Skeletal muscle satellite cell (primary cell): Measurements from ENCODE around the gene COL23A1.

Experiments
- H3K27me3 ChIP-seq: 2 replicates; pipeline ENCODE4 v1.7.0; 2013; ENCODE audit warnings: low read length; ENCODE audit not compliant: control insufficient read depth, insufficient read depth
- H3K36me3 ChIP-seq: 2 replicates; pipeline ENCODE4 v1.7.0; 2013; ENCODE audit warnings: mild to moderate bottlenecking, control low read depth, low read length; ENCODE audit not compliant: insufficient read depth
- H3K4me1 ChIP-seq: 2 replicates; pipeline ENCODE4 v1.7.0; 2013; ENCODE audit warnings: low read length; ENCODE audit not compliant: control insufficient read depth, insufficient read depth
- H3K4me2 ChIP-seq: 2 replicates; pipeline ENCODE4 v1.7.0; 2013; ENCODE audit warnings: mild to moderate bottlenecking, low read length
- H3K4me3 ChIP-seq: 2 replicates; pipeline ENCODE4 v1.7.0; 2013; ENCODE audit warnings: low read length
- H3K9ac ChIP-seq: 2 replicates; pipeline ENCODE4 v1.7.0; 2013; ENCODE audit warnings: mild to moderate bottlenecking, low read depth, low read length, moderate library complexity
- H3K9me3 ChIP-seq: replicated peaks from 2 replicates; pipeline ENCODE4 v1.7.0; 2013; ENCODE audit warnings: mild to moderate bottlenecking, control low read depth, low read length

COL23A1 gene

DNA sequence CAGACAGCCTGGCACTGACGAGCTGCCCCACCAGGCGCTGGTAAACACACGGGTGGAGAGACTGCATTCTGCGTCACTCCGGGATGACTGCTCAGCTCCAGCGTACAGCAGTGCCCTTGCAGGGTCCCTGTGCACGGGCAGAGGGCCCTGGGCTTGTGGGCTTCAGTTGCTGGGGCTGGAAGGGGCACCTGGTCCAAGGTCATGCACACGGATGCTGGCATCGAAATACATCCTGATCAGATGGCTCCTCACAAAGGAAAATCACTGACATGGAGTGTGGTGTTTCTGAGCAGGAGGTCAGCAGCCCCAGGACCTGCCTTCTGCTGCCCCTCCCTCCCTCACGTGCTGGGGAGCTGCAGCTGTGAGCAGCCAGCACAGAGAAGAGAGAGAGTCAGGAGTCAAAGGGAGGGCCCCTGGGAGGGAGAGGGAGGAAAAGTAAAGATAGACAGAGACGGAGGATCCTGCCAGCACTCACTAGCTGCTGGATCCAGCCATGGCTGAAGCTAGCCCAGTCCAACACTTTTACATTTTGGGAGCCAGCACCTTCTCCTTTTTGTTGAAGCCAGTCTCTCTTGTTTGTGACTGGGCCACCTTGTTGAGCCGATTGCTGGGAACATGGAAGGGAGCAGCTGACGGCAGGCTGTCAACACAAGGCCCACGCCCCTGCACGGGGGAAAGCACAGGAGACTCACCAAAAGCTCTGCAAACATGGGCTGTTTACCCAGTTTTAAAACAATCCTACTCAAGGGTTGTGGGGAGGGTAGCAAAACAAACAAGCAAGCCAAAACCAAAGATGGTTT is 191.1 kb downstream of the COL23A1 start:
- Histone ChIP-seq H3K36me3 (no peaks in the 10 kb centered on the region), H3K4me1 (no peaks in the 10 kb centered on the region), H3K4me3 (no peak overlapping the region), H3K9me3 (no peaks in the 10 kb centered on the region), H3K4me2 (no peak overlapping the region), H3K27me3 (peaks cover 4% of the 10 kb centered on the region), H3K9ac (no peak overlapping the region)

GRCh38 chr5:178396796-178397720 is 193.1 kb downstream of the COL23A1 start:
- Histone ChIP-seq H3K4me3 (no peak overlapping the region), H3K4me2 (no peak overlapping the region), H3K9ac (no peak overlapping the region)

GRCh38 chr5:178394074-178394473 is 196.1 kb downstream of the COL23A1 start:
- no peaks in the 10 kb centered on the region for H3K36me3 ChIP-seq
- H3K4me3 ChIP-seq = no peak overlapping the region
- H3K9me3 ChIP-seq = peaks cover 9% of the 10 kb centered on the region
- H3K27me3 ChIP-seq = peaks cover 4% of the 10 kb centered on the region
- no peaks in the 10 kb centered on the region for H3K4me1 ChIP-seq
- H3K9ac ChIP-seq = no peak overlapping the region
- H3K4me2 ChIP-seq = no peak overlapping the region

More at GRCh38 chr5:178396796-178397720, 193.1 kb downstream of the COL23A1 start:
- H3K9me3 ChIP-seq = peaks cover 5% of the 10 kb centered on the region
- no peaks in the 10 kb centered on the region for H3K36me3 ChIP-seq
- no peaks in the 10 kb centered on the region for H3K4me1 ChIP-seq
- peaks cover 4% of the 10 kb centered on the region for H3K27me3 ChIP-seq

DNA sequence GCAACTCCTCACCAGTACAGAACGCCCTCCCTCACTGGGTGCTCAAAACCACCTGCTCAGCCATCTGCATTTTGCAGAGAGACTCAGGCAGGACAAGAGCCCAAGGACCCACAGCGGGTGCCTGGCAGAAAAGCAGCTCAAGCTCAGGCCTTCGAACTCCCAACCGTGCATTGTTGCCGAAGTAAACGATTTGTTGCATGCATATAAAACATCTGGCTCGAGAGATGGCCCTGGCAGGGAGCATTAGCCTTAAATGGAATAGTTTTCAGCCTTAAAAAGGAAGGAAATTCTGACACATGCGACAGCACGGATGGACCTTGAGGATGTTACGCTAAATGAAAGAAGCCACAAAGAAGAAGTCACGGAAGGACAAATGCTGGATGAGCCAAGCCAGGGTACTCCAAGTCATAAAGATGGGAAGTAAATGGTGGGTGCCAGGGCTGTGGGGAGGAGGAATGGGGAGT is 197.2 kb downstream of the COL23A1 start:
- H3K9ac ChIP-seq = no peak overlapping the region
- no peak overlapping the region for H3K4me3 ChIP-seq
- peaks cover 4% of the 10 kb centered on the region for H3K27me3 ChIP-seq
- no peaks in the 10 kb centered on the region for H3K4me1 ChIP-seq
- peaks cover 9% of the 10 kb centered on the region for H3K9me3 ChIP-seq
- H3K4me2 ChIP-seq = no peak overlapping the region
- H3K36me3 ChIP-seq = no peaks in the 10 kb centered on the region

GRCh38 chr5:178392386-178392785 is 197.8 kb downstream of the COL23A1 start:
- H3K9ac ChIP-seq = no peak overlapping the region
- H3K36me3 ChIP-seq = no peaks in the 10 kb centered on the region
- H3K4me3 ChIP-seq = no peak overlapping the region
- H3K4me1 ChIP-seq = no peaks in the 10 kb centered on the region
- peaks cover 4% of the 10 kb centered on the region for H3K27me3 ChIP-seq
- peaks cover 11% of the 10 kb centered on the region for H3K9me3 ChIP-seq
- no peak overlapping the region for H3K4me2 ChIP-seq

- Histone ChIP-seq H3K4me2 (no peak overlapping the region), H3K4me1 (no peaks in the 10 kb centered on the region), H3K9me3 (peaks cover 12% of the 10 kb centered on the region), H3K36me3 (no peaks in the 10 kb centered on the region), H3K4me3 (no peak overlapping the region), H3K27me3 (peaks cover 4% of the 10 kb centered on the region), H3K9ac (no peak overlapping the region)
Measured at GRCh38 chr5:178391480-178391879, 198.7 kb downstream of the COL23A1 start.

GRCh38 chr5:178389796-178390195 is 200.4 kb downstream of the COL23A1 start:
- H3K4me2 ChIP-seq = no peak overlapping the region
- peaks cover 12% of the 10 kb centered on the region for H3K9me3 ChIP-seq
- no peaks in the 10 kb centered on the region for H3K36me3 ChIP-seq
- H3K4me3 ChIP-seq = no peak overlapping the region
- no peak overlapping the region for H3K9ac ChIP-seq
- no peaks in the 10 kb centered on the region for H3K4me1 ChIP-seq
- peaks cover 4% of the 10 kb centered on the region for H3K27me3 ChIP-seq

DNA sequence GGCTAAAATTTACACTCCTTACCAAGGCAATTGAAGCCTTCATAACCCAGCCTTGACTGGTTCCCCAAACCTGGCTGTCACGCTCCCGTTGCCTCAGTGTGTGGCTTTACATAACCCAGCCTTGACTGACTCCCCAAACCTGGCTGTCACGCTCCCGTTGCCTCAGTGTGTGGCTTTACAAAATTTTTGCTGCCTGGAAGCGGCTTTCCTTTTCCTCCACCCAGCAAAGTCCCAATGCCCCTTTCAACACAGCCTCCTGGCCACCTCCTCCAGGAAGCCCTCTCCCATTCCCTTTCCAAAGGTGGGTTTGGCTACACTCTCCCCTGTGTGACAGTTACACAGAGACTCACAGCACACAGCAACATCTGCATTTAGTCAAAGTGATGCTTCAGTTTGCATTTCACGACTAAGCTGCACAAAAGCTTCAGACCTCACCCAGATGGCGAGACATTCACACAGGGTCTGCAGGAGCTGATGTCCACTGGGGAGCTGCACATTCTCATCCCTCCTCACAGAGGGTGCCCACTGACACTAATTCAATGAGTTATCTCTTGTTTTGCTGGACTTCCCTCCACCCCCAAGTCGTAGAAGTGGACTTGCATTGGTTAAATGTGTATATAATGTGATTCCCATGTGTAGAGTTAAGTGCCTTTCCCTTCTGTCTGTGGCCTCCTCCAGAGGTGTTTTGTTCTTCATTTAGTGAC is 201.0 kb downstream of the COL23A1 start:
- no peak overlapping the region for H3K4me3 ChIP-seq
- no peak overlapping the region for H3K4me2 ChIP-seq
- H3K36me3 ChIP-seq = no peaks in the 10 kb centered on the region
- no peaks in the 10 kb centered on the region for H3K27me3 ChIP-seq
- H3K9ac ChIP-seq = no peak overlapping the region
- H3K4me1 ChIP-seq = no peaks in the 10 kb centered on the region
- peaks cover 12% of the 10 kb centered on the region for H3K9me3 ChIP-seq

- no peak overlapping the region for H3K9ac ChIP-seq
- no peak overlapping the region for H3K4me2 ChIP-seq
- no peaks in the 10 kb centered on the region for H3K4me1 ChIP-seq
- no peaks in the 10 kb centered on the region for H3K27me3 ChIP-seq
- H3K36me3 ChIP-seq = no peaks in the 10 kb centered on the region
- H3K9me3 ChIP-seq = peaks cover 13% of the 10 kb centered on the region
- no peak overlapping the region for H3K4me3 ChIP-seq
Measured at GRCh38 chr5:178388386-178389025, 201.7 kb downstream of the COL23A1 start.

GRCh38 chr5:178387856-178388190 is 202.4 kb downstream of the COL23A1 start:
- Histone ChIP-seq H3K9ac (no peak overlapping the region), H3K4me3 (no peak overlapping the region), H3K27me3 (no peaks in the 10 kb centered on the region), H3K4me2 (no peak overlapping the region), H3K4me1 (no peaks in the 10 kb centered on the region), H3K9me3 (peaks cover 13% of the 10 kb centered on the region), H3K36me3 (no peaks in the 10 kb centered on the region)
